ENCODE results near the gene SETD5.

Gene SETD5

GRCh38 chr3:9395570-9396300 is 1.7 kb upstream of the SETD5 start:
- peaks cover 8% of the 10 kb centered on the region; the same call in 1 of the 2 replicates for H3F3A ChIP-seq (ENCODE audit: control insufficient read depth, insufficient read depth)
- H3K27ac ChIP-seq (ENCODE audit: low read depth, low read length): peak overlapping the region; percentile 85
- peaks cover 43% of the 10 kb centered on the region for H3K4me1 ChIP-seq (ENCODE audit: control insufficient read depth, low read length)
- H3K4me2 ChIP-seq (ENCODE audit: low read length): peak overlapping the region; percentile 81
- TF ChIP-seq, protein P1, sequence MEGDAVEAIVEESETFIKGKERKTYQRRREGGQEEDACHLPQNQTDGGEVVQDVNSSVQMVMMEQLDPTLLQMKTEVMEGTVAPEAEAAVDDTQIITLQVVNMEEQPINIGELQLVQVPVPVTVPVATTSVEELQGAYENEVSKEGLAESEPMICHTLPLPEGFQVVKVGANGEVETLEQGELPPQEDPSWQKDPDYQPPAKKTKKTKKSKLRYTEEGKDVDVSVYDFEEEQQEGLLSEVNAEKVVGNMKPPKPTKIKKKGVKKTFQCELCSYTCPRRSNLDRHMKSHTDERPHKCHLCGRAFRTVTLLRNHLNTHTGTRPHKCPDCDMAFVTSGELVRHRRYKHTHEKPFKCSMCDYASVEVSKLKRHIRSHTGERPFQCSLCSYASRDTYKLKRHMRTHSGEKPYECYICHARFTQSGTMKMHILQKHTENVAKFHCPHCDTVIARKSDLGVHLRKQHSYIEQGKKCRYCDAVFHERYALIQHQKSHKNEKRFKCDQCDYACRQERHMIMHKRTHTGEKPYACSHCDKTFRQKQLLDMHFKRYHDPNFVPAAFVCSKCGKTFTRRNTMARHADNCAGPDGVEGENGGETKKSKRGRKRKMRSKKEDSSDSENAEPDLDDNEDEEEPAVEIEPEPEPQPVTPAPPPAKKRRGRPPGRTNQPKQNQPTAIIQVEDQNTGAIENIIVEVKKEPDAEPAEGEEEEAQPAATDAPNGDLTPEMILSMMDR (IDR thresholded peaks at IDR 0.05; ENCODE audit: low read depth, low read length, poor library complexity, severe bottlenecking): no peak
- TF ChIP-seq EZH2phosphoT487 (IDR thresholded peaks at IDR 0.05; ENCODE audit: borderline replicate concordance, low read length): no peak
- H3K9me3 ChIP-seq (ENCODE audit: control insufficient read depth, insufficient read depth, low read length): no peaks in the 10 kb centered on the region
- H4K20me1 ChIP-seq (ENCODE audit: control insufficient read depth, insufficient read depth, low read depth, low read length): peaks cover 56% of the 10 kb centered on the region
- H3K27me3 ChIP-seq (ENCODE audit: control insufficient read depth, low read length): no peaks in the 10 kb centered on the region
- H3K36me3 ChIP-seq (ENCODE audit: control insufficient read depth, low read length): peaks cover 81% of the 10 kb centered on the region
- peak overlapping the region; percentile 88 for H3K4me3 ChIP-seq (ENCODE audit: low read length)
- no peaks in the 10 kb centered on the region for H3K9me2 ChIP-seq (replicated peaks; ENCODE audit: control insufficient read depth, low read length)
- H3K79me2 ChIP-seq (ENCODE audit: control insufficient read depth, low read length): peaks cover 89% of the 10 kb centered on the region

- TF ChIP-seq, protein P1 (IDR thresholded peaks at IDR 0.05; ENCODE audit: low read depth, low read length, poor library complexity, severe bottlenecking): no peak
- no peak for TF ChIP-seq EZH2phosphoT487 (IDR thresholded peaks at IDR 0.05; ENCODE audit: borderline replicate concordance, low read length)
- peaks cover 49% of the 10 kb centered on the region for H3K4me1 ChIP-seq (ENCODE audit: control insufficient read depth, low read length)
- peak overlapping the region; percentile 85 for H3K27ac ChIP-seq (ENCODE audit: low read depth, low read length)
- peaks cover 58% of the 10 kb centered on the region for H4K20me1 ChIP-seq (ENCODE audit: control insufficient read depth, insufficient read depth, low read depth, low read length)
- H3K79me2 ChIP-seq (ENCODE audit: control insufficient read depth, low read length): peaks cover 89% of the 10 kb centered on the region
- H3K4me3 ChIP-seq (ENCODE audit: low read length): peak overlapping the region; percentile 88
- no peaks in the 10 kb centered on the region for H3K9me3 ChIP-seq (ENCODE audit: control insufficient read depth, insufficient read depth, low read length)
- peaks cover 80% of the 10 kb centered on the region for H3K36me3 ChIP-seq (ENCODE audit: control insufficient read depth, low read length)
- peak overlapping the region; percentile 81 for H3K4me2 ChIP-seq (ENCODE audit: low read length)
- H3F3A ChIP-seq (ENCODE audit: control insufficient read depth, insufficient read depth): peaks cover 8% of the 10 kb centered on the region; the same call in 1 of the 2 replicates
- H3K27me3 ChIP-seq (ENCODE audit: control insufficient read depth, low read length): no peaks in the 10 kb centered on the region
- no peaks in the 10 kb centered on the region for H3K9me2 ChIP-seq (replicated peaks; ENCODE audit: control insufficient read depth, low read length)
These were observed 1.1 kb upstream of the SETD5 start for GRCh38 chr3:9396301-9396631.

GRCh38 chr3:9396632-9397331 is 633 bp upstream of the SETD5 start:
- Histone ChIP-seq H3K27ac (ENCODE audit: low read depth, low read length) (peak overlapping the region; percentile 85), H3K27me3 (ENCODE audit: control insufficient read depth, low read length) (no peaks in the 10 kb centered on the region), H3K9me2 (replicated peaks; ENCODE audit: control insufficient read depth, low read length) (no peaks in the 10 kb centered on the region), H3K9me3 (ENCODE audit: control insufficient read depth, insufficient read depth, low read length) (no peaks in the 10 kb centered on the region), H3F3A (ENCODE audit: control insufficient read depth, insufficient read depth) (peaks cover 8% of the 10 kb centered on the region; the same call in 1 of the 2 replicates), H4K20me1 (ENCODE audit: control insufficient read depth, insufficient read depth, low read depth, low read length) (peaks cover 56% of the 10 kb centered on the region), H3K4me3 (ENCODE audit: low read length) (peak overlapping the region; percentile 88), H3K4me2 (ENCODE audit: low read length) (peak overlapping the region; percentile 81), H3K4me1 (ENCODE audit: control insufficient read depth, low read length) (peaks cover 54% of the 10 kb centered on the region), H3K79me2 (ENCODE audit: control insufficient read depth, low read length) (peaks cover 89% of the 10 kb centered on the region), H3K36me3 (ENCODE audit: control insufficient read depth, low read length) (peaks cover 75% of the 10 kb centered on the region)
- TF ChIP-seq, protein P1 (IDR thresholded peaks at IDR 0.05; ENCODE audit: low read depth, low read length, poor library complexity, severe bottlenecking): no peak
- no peak for TF ChIP-seq EZH2phosphoT487 (IDR thresholded peaks at IDR 0.05; ENCODE audit: borderline replicate concordance, low read length)

All from DOHH2 (cell line).